HTERT RPE-1 (cell line): ENCODE results near the gene TENM4.
"Not testable (repeated sequence)": the region's sequence is repeated elsewhere in the genome, so short reads cannot be mapped to it uniquely, and the experiment has no call there.

Source experiments
- in situ Hi-C: fragments of 300-500 bp; cut with MboI; formaldehyde crosslinking; loops from 4 replicates; pipeline ENCODE4 v1.14.3; 2020; ENCODE audit warnings: low sequenced_read_pairs

TENM4 gene

GRCh38 chr11:78642979-78643675, 797.7 kb downstream of the TENM4 start:
- in situ Hi-C loops = no loop called here

GRCh38 chr11:78641541-78641940, 799.3 kb downstream of the TENM4 start:
- in situ Hi-C loops = no loop called here

DNA sequence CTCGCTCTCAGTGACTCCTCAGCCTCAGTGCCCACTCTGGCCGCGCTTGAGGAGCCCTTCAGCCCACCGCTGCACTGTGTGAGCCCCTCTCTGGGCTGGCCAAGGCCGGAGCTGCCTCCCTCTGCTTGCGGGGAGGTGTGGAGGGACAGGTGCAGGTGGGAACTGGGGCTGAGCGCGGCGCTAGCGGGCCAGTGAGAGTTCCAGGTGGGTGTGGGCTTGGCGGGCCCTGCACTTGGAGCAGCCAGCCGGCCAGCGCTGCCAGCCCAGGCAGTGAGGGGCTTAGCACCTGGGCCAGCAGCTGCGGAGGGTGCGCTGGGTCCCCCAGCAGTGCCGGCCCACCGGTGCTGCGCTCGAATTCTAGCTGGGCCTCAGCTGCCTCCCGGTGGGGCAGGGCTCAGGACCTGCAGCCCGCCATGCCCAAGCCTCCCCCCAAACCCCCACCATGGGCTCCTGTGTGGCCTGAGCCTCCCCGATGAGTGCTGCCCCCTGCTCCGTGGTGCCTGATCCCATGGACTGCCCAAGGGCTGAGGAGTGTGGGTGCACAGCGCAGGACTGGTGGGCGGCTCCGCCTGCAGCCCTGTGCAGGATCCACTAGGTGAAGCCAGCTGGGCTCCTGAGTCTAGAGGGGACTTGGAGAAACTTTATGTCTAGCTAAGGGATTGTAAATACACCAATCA, 802.0 kb downstream of the TENM4 start:
- in situ Hi-C loops = no loop called here

GRCh38 chr11:78637527-78637926, 803.3 kb downstream of the TENM4 start:
- in situ Hi-C loops = not testable (repeated sequence)

GRCh38 chr11:78635814-78636506, 804.9 kb downstream of the TENM4 start:
- in situ Hi-C loops = no loop called here

DNA sequence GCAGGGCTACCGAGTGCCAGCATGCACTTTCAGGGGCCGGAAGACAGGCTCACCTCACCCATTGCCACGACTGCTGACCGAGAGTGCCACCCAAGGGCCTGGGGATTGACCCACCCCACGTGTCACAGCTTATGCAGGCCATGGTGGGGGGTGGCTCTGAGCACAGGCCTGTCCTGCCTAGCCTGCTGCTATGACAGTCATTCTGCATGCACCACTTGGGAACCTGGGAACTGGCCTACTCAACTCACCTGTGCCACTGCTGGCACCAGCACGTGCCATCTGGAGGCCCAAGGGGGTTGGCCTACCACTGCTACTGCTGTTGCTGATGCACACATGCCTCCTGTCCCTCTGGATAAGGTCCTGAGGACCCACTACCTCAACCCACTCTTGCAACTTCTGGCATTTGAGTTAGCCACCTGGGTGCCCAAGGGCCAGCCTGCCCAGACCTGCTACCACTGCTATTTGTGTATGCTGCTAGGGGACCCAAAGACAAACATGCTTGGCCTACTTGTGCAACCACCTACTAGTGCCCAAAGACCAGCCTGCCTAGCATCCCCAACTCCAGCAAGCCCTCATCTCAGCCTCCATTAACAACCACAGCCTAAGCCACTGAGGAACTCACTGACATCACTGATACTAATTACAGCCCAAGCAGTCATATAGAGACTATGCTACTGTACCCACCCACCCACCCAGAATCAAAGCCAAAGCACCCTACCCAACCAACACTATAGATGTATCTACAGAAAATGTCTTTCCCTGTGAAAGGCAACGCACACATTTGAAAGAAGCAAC, 807.1 kb downstream of the TENM4 start:
- in situ Hi-C loops = no loop called here

GRCh38 chr11:78630561-78631303, 810.1 kb downstream of the TENM4 start:
- in situ Hi-C loops = no loop called here

- in situ Hi-C loops = no loop called here
Observed at GRCh38 chr11:78630155-78630554, 810.7 kb downstream of the TENM4 start.

DNA sequence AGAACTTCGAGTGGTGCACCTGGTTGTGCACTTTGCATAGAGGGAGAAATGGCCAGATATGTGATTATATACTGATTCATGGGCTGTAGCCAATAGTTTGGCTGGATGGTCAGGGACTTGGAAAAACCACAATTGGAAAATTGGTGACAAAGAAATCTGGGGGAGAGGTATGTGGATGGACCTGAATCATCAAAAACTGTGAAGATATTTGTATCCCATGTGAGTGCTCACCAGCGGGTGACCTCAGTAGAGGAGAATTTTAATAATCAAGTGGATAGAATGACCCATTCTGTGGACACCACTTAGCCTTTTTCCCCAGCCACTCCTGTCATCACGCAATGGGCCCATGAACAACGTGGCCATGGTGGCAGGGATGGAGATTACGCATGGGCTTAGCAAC, 818.2 kb downstream of the TENM4 start:
- in situ Hi-C loops = no loop called here

GRCh38 chr11:78620159-78620558, 820.7 kb downstream of the TENM4 start:
- in situ Hi-C loops = no loop called here

DNA sequence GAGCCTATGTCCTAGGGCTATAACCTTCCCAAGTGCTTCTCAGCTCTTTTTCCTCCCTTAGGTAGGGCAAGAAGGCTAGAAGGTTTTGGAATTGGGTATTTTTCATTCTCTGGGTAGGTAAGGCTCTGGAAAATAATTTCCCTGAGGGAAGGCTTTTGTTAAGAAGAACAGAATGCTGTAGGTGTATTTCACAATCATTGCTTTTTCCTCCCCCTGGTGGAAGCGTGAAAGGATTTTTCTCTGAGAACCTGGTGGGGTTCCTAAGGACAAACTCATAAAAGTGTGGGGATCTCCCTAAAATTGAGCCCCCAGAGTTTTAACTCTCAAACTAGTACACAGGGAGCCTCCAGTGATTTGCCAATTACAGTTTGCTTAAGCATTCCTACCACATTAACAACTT, 825.1 kb downstream of the TENM4 start:
- in situ Hi-C loops = no loop called here

DNA sequence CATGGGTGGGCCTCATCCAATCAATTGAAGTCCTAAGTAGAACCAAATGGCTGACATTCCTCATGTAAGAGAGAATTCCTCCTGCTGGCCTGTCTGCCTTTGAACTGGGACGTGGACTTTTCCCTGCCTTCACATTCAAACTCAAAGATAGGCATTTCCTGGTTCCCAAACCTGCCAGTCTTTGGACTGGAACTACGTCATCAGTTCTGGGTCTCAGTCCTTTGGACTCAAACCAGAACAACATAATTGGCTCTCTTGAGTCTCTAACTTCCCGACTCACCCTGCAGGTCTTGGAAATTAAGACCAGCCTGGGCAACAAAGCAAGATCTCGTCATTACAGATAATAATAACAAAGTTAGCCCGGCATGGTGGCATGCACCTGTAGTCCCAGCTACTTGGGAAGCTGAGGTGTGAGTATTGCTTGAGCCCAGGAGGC, 827.4 kb downstream of the TENM4 start:
- in situ Hi-C loops = no loop called here

DNA sequence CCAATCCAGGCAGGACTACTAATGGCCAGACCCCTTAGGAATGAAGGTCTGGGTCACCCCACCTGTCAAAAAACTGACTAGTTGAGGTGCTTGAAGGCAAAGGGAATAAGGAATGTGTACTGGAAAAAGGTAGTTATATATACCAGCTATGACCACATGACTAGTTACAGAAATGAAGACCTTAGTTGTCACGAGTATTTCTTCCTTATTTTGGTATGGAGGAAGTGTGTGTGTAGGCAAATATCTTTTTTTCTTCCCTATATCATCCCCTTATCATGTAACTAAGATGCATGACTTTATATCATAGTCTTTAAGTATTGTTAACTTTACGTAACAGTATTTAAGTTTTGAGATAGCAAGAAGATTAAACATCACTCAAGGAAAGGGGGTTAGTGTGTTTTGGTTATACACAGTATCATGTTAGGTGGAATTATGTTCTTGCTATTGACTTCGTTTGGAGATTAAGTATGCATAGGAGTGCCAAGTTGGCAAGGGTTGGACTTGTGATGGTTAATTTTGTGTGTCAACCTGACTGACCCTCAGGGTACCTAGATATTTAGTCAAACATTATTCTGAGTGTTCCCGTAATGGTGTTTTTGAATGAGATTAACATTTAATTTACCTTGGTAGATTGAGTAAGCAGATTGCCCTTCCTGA, 828.0 kb downstream of the TENM4 start:
- in situ Hi-C loops = no loop called here

DNA sequence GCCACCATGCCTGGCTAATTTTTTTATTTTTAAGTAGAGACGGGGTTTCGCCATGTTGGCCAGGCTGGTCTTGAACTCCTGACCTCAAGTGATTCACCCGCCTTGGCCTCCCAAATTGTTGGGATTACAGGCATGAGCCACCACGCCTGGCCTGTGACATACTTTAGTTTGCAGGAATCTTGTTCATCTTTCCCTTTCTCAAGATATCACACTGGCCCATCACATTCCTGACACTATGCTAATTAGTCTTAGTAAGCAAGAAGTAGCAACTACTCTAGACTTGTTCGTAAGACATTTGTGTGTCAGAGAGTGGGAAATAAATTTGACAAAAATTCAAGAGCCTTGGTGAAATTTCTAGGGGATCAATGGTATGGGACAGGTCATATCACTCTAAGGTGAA, 831.5 kb downstream of the TENM4 start:
- in situ Hi-C loops = not testable (repeated sequence)

- in situ Hi-C loops = no loop called here
Observed at GRCh38 chr11:78607696-78608095, 833.1 kb downstream of the TENM4 start.

- in situ Hi-C loops = no loop called here
Observed at GRCh38 chr11:78606667-78607066, 834.2 kb downstream of the TENM4 start.

DNA sequence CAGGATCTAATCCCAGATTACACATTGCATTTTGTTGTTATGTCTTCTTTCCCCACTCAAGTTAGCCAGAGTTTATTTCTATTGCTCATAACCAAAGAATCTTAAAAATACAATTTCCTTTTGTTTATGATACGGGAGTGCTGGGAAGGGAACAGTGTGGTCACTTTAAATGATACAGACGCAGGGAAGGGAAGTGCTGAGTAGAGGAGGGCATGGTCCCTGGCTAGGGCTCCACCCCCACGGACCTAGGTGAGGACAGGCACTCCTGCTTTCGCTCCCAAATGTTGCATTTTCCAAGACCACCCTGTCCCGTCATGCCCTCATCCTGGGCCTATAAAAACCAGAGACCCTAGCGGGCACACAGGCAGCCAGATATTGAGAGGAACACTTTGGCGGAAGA, 835.5 kb downstream of the TENM4 start:
- in situ Hi-C loops = no loop called here

DNA sequence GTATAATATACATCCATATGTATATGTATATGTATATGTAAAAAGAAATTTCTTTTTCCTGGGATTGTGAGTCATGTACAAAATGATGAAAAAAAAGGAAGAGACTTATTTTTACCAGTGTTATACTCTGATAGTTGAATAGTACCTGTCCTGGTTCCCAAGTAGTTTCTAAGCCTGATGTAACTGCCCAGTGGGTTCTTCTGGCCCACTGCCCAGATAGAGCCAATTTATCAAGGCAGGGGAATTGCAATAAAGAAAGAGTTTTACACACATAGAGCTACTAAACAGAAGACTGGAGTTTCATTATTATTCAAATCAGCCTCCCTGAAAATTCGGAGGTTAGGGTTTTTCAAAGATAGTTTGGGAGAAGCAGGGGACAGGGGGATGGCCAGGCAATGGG, 837.0 kb downstream of the TENM4 start:
- in situ Hi-C loops = no loop called here
